Effector memory CD4-positive, alpha-beta T cell (primary cell): ENCODE results near the gene ZNF189.

ENCODE experiments used
- DNase-seq, 3 donors: peaks; one replicate each; pipeline ENCODE4 v3.0.0-alpha.2; 2020
- H3K27ac ChIP-seq: 2 replicates; pipeline ENCODE4 v1.7.0; 2013; ENCODE audit warnings: mild to moderate bottlenecking, low read length, moderate library complexity; ENCODE audit not compliant: insufficient read depth, poor library complexity, severe bottlenecking
- H3K27me3 ChIP-seq: replicated peaks from 2 replicates; pipeline ENCODE4 v1.7.0; 2013; ENCODE audit warnings: mild to moderate bottlenecking, low read length; ENCODE audit not compliant: insufficient read depth, control insufficient read depth, poor library complexity, severe bottlenecking
- H3K36me3 ChIP-seq: 2 replicates; pipeline ENCODE4 v1.7.0; 2013; ENCODE audit warnings: mild to moderate bottlenecking, low read length, moderate library complexity; ENCODE audit not compliant: control insufficient read depth, insufficient read depth
- H3K4me1 ChIP-seq: 2 replicates; pipeline ENCODE4 v1.7.0; 2013; ENCODE audit warnings: low read length, mild to moderate bottlenecking; ENCODE audit not compliant: control insufficient read depth, insufficient read depth, poor library complexity, severe bottlenecking
- H3K4me3 ChIP-seq: 2 replicates; pipeline ENCODE4 v1.7.0; 2013; ENCODE audit warnings: low read length, low read depth, mild to moderate bottlenecking; ENCODE audit not compliant: insufficient read depth, poor library complexity, severe bottlenecking
- H3K9me3 ChIP-seq: 2 replicates; pipeline ENCODE4 v1.7.0; 2013; ENCODE audit warnings: mild to moderate bottlenecking, low read length, moderate library complexity; ENCODE audit not compliant: control insufficient read depth

The ZNF189 gene

GRCh38 chr9:101362450-101362849 lies 36.2 kb upstream of the ZNF189 start:
- H3K4me1 ChIP-seq, result no peaks in the 10 kb centered on the region
- H3K36me3 ChIP-seq, result no peaks in the 10 kb centered on the region
- no peaks in the 10 kb centered on the region for H3K9me3 ChIP-seq
- no peak overlapping the region for H3K27ac ChIP-seq
- no peak overlapping the region for H3K4me3 ChIP-seq
- no peak for DNase-seq
- no peaks in the 10 kb centered on the region for H3K27me3 ChIP-seq

GRCh38 chr9:101365181-101365580 lies 33.5 kb upstream of the ZNF189 start:
- DNase-seq, result no peak
- Histone ChIP-seq H3K9me3 (no peaks in the 10 kb centered on the region), H3K4me3 (no peak overlapping the region), H3K27me3 (no peaks in the 10 kb centered on the region), H3K27ac (no peak overlapping the region), H3K36me3 (no peaks in the 10 kb centered on the region), H3K4me1 (no peaks in the 10 kb centered on the region)

- Histone ChIP-seq H3K4me1 (no peaks in the 10 kb centered on the region), H3K36me3 (no peaks in the 10 kb centered on the region), H3K9me3 (no peaks in the 10 kb centered on the region), H3K4me3 (no peak overlapping the region), H3K27ac (no peak overlapping the region), H3K27me3 (no peaks in the 10 kb centered on the region)
- no peak for DNase-seq
Observed at GRCh38 chr9:101366038-101366756, 32.5 kb upstream of the ZNF189 start.

GRCh38 chr9:101367323-101367722 lies 31.3 kb upstream of the ZNF189 start:
- DNase-seq, result no peak
- H3K9me3 ChIP-seq, result no peaks in the 10 kb centered on the region
- H3K4me1 ChIP-seq, result no peaks in the 10 kb centered on the region
- no peaks in the 10 kb centered on the region for H3K27me3 ChIP-seq
- no peaks in the 10 kb centered on the region for H3K36me3 ChIP-seq
- no peak overlapping the region for H3K4me3 ChIP-seq
- no peak overlapping the region for H3K27ac ChIP-seq

DNA sequence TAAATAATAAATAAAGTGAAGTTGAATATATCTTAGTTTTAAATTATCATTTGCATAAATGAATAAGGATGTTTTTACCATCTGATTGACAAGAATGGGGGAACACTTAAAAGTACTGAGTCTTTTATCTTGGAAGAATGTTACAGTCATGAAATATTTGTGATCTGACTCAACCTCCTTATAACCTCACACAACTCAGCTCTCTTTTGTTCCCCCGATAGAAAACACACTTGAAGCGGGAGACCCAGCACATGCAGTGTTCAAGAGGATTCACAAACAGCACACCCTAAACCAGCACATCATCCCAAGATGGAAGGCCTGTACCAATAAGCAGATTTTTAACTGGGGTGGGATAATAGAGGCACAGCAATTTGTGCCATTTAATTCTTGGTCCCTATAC lies 29.4 kb upstream of the ZNF189 start:
- no peak overlapping the region for H3K4me3 ChIP-seq
- no peaks in the 10 kb centered on the region for H3K4me1 ChIP-seq
- H3K36me3 ChIP-seq, result no peaks in the 10 kb centered on the region
- no peak for DNase-seq
- H3K27ac ChIP-seq, result no peak overlapping the region
- H3K9me3 ChIP-seq, result no peaks in the 10 kb centered on the region
- H3K27me3 ChIP-seq, result no peaks in the 10 kb centered on the region

- no peaks in the 10 kb centered on the region for H3K36me3 ChIP-seq
- H3K4me1 ChIP-seq, result no peaks in the 10 kb centered on the region
- DNase-seq, result no peak
- H3K27me3 ChIP-seq, result no peaks in the 10 kb centered on the region
- H3K27ac ChIP-seq, result no peak overlapping the region
- no peaks in the 10 kb centered on the region for H3K9me3 ChIP-seq
- no peak overlapping the region for H3K4me3 ChIP-seq
Observed at GRCh38 chr9:101369884-101370531, 28.6 kb upstream of the ZNF189 start.

DNA sequence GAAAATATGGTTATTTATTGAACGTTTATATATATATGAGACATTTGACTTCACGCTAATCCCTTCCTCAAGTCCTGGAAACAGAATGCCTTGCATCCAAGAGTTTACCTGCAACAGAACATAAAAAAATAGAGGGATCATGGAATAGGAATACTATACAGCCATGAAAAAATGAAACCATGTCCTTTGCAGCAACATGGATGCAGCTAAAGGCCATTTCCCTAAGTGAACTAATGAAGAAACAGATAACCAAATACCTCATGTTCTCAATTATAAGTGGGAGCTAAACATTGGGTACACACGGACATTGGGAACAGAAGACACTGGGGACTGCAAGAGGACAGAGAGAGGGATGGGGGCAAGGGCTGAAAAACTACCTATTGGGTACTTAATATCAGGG lies 26.8 kb upstream of the ZNF189 start:
- H3K27me3 ChIP-seq, result no peaks in the 10 kb centered on the region
- no peak for DNase-seq
- H3K27ac ChIP-seq, result no peak overlapping the region

DNA sequence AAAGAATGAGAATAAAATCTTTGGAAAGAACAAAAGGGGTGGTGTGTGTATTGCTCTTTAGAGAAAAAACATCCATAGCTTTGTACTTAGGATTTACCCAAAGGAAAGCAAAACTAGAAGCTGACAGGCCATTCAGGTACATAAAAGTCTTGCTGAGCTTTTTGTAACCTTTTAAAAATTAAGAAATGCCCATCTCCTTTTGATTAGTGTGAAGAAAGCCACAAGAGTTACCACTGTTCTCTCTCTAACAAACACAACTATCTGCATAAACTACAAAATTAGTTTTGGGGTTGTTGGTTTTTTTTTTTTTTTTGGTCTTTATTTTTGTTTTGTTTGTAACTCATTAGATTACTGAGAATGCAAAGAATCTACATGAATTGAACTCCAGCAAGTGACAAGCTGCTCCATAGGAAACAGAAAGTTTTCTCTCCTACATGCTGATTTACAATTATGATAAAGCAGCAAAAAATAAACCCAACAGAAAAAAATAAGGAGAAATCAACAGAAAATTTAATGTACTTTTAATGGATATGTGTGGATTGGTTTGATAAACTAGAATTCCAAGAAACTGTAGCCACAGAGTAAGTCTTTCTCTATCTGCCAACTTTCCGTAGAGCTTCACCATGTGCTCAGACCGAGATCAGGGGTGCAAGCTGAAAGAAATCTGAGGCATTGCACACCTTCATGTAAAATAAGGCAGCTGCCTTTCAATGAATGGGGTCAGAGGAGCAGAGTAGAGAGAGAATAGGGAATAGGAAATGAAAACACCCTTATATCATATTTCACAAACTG lies 26.1 kb upstream of the ZNF189 start:
- no peaks in the 10 kb centered on the region for H3K36me3 ChIP-seq
- DNase-seq, result no peak

More for the DNA sequence above, 26.8 kb upstream of the ZNF189 start:
- Histone ChIP-seq H3K36me3 (no peaks in the 10 kb centered on the region), H3K4me3 (no peak overlapping the region), H3K9me3 (no peaks in the 10 kb centered on the region), H3K4me1 (no peaks in the 10 kb centered on the region)

DNA sequence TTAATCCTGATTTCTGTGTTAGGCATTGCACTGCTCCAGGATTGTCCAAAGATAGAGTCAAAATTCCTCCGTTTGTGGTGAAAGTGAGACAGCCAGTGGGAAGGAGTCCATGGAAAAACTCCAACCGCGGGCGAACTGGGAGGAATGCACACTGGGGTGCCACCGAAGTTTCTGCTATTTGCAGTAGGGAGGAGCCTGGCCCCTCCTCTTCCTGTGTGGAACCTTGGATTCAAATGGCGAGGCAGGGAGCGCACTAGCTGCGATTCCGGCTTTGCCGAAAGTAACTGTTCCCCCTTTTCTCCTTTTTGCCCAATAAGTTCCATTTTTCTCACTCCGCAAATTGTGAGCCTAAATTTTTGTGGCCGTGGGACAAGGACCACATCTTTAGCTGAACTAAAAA lies 23.1 kb upstream of the ZNF189 start:
- H3K27me3 ChIP-seq, result no peaks in the 10 kb centered on the region
- H3K4me3 ChIP-seq, result no peak overlapping the region
- H3K27ac ChIP-seq, result no peak overlapping the region
- no peak for DNase-seq
- H3K4me1 ChIP-seq, result no peaks in the 10 kb centered on the region
- no peaks in the 10 kb centered on the region for H3K36me3 ChIP-seq
- no peaks in the 10 kb centered on the region for H3K9me3 ChIP-seq

More for the DNA sequence above, 26.1 kb upstream of the ZNF189 start:
- Histone ChIP-seq H3K27me3 (no peaks in the 10 kb centered on the region), H3K4me1 (no peaks in the 10 kb centered on the region), H3K27ac (no peak overlapping the region), H3K4me3 (no peak overlapping the region), H3K9me3 (no peaks in the 10 kb centered on the region)
